Natural killer cell (primary cell): ENCODE measurements around the gene G2E3. TPM values are rescaled to one million over a fixed set of nuclear protein-coding genes. Genes with fewer than 3 reads are reported as not detected.
A peak's percentile ranks its signal among the peaks of the same experiment; 100 is the strongest.

Source experiments
- ATAC-seq, 3 donors: fragments of 150-1000 bp in 2 of 3; fragments of 200-7000 bp in 1 of 3; cut with Tn5 transposase; 1 replicate in 1 of 3; 2 replicates in 2 of 3; pipeline ENCODE4 v1.10.0; 2021; ENCODE audit warnings: mild to moderate bottlenecking in 2 of 3, moderate library complexity in 2 of 3
- DNase-seq, 2 donors: peaks; one replicate each; pipeline versions ENCODE4 v3.0.0 to v3.0.0-alpha.2; 2013 to 2021; ENCODE audit warnings: mixed read lengths in 1 of 2
- H3K27ac ChIP-seq: one replicate; pipeline ENCODE4 v1.5.1; 2013; ENCODE audit warnings: mild to moderate bottlenecking, low read length
- H3K27me3 ChIP-seq: one replicate; pipeline ENCODE4 v1.6.1; 2013; ENCODE audit warnings: low read length; ENCODE audit not compliant: control insufficient read depth, insufficient read depth
- H3K36me3 ChIP-seq: one replicate; pipeline ENCODE4 v1.6.1; 2013; ENCODE audit warnings: low read length; ENCODE audit not compliant: control insufficient read depth, insufficient read depth
- H3K4me1 ChIP-seq: one replicate; pipeline ENCODE4 v1.6.1; 2013; ENCODE audit warnings: low read length; ENCODE audit not compliant: control insufficient read depth, insufficient read depth
- H3K4me3 ChIP-seq: one replicate; pipeline ENCODE4 v1.5.1; 2013; ENCODE audit warnings: low read length
- H3K9me3 ChIP-seq: one replicate; pipeline ENCODE4 v1.6.1; 2013; ENCODE audit warnings: low read length; ENCODE audit not compliant: control insufficient read depth, insufficient read depth
- H3K27ac Mint-ChIP-seq, 2 donors: one replicate each; pipeline ENCODE4 v1.8.0; 2022; ENCODE audit warnings: mild to moderate bottlenecking in 2 of 2, mixed read lengths in 2 of 2, moderate library complexity in 1 of 2
- H3K27me3 Mint-ChIP-seq, 2 donors: one replicate each; pipeline ENCODE4 v1.8.0; 2022; ENCODE audit warnings: low read depth in 2 of 2, mixed read lengths in 2 of 2
- H3K36me3 Mint-ChIP-seq: one replicate; pipeline ENCODE4 v1.8.0; 2022; ENCODE audit warnings: mixed read lengths
- H3K4me1 Mint-ChIP-seq, 2 donors: one replicate each; pipeline ENCODE4 v1.8.0; 2022; ENCODE audit warnings: mixed read lengths in 2 of 2
- H3K4me3 Mint-ChIP-seq: one replicate; pipeline ENCODE4 v1.8.0; 2022; ENCODE audit warnings: mild to moderate bottlenecking, moderate library complexity, mixed read lengths
- H3K9me3 Mint-ChIP-seq, 2 donors: one replicate each; pipeline ENCODE4 v1.8.0; 2022; ENCODE audit warnings: mixed read lengths in 2 of 2
- CTCF ChIP-seq: fragments of 200-600 bp; IDR thresholded peaks from one replicate; pipeline ENCODE4 v1.8.0; 2022; ENCODE audit warnings: antibody characterized with exemption
- WGBS: methylation state at CpG from one replicate; pipeline ENCODE4 v1.1.7; 2013; ENCODE audit warnings: missing lambda C conversion rate; ENCODE audit not compliant: insufficient coverage; 5-methylcytosine and 5-hydroxymethylcytosine counted together
- intact Hi-C: fragments of 100-400 bp; cut with micrococcal nuclease; formaldehyde crosslinking; loops from one replicate; pipeline ENCODE4 v1.14.2; 2022
- total RNA-seq, 4 donors: library from RNA; stranded (reverse); fragments of 120-200 nt in 1 of 4; gene quantifications; one replicate each; pipeline versions ENCODE4 v1.2.3 to v1.2.4, GENCODE V29; 2013 to 2022

Gene G2E3
- total RNA-seq, 3 donors from 2014 or later (not counting 1 experiment from before 2014, with no cell fraction given), result 28.7 to 47.1 (median 33.4) TPM

GRCh38 chr14:30559638-30560091, 707 bp downstream of the G2E3 start:
- intact Hi-C loops, result loop anchor here (1.0 kb wide), 1 partner anchor 63 kb away; the partner anchor contains the start of gene SCFD1
- no peaks in the 10 kb centered on the region for H3K36me3 Mint-ChIP-seq
- H3K36me3 ChIP-seq, result no peaks in the 10 kb centered on the region
- TF ChIP-seq CTCF, result no peak
- peaks cover 15% of the 10 kb centered on the region for H3K4me1 ChIP-seq
- H3K4me1 Mint-ChIP-seq, result peaks cover 39 to 43% of the 10 kb centered on the region in 2 donors
- peak overlapping the region; percentile 98 for H3K4me3 Mint-ChIP-seq
- no peaks in the 10 kb centered on the region for H3K9me3 ChIP-seq
- H3K27ac ChIP-seq, result peak overlapping the region; percentile 86
- ATAC-seq, result peak; percentile 7 to 14 (median 7)
- H3K27me3 ChIP-seq, result no peaks in the 10 kb centered on the region
- H3K4me3 ChIP-seq, result peak overlapping the region; percentile 96
- peaks cover 0 to 3% of the 10 kb centered on the region in 2 donors for H3K27me3 Mint-ChIP-seq
- WGBS, result 0% methylated on average over 16 of the region's 16 CpGs
- H3K9me3 Mint-ChIP-seq, result no peaks in the 10 kb centered on the region
- DNase-seq, result peak in 1 of 2 donors; percentile 45
- peak overlapping the region; percentile 92 to 96 for H3K27ac Mint-ChIP-seq

- no CpG with 5 or more reads among the region's 1 CpG for WGBS
- DNase-seq (no peak), ATAC-seq (no peak)
- peaks cover 48 to 50% of the 10 kb centered on the region in 2 donors for H3K4me1 Mint-ChIP-seq
- Histone ChIP-seq H3K9me3 (no peaks in the 10 kb centered on the region), H3K27me3 (no peaks in the 10 kb centered on the region), H3K36me3 (no peaks in the 10 kb centered on the region), H3K4me1 (peaks cover 15% of the 10 kb centered on the region), H3K4me3 (no peak overlapping the region), H3K27ac (no peak overlapping the region)
- peak overlapping the region in 1 of 2 donors; percentile 55 for H3K27ac Mint-ChIP-seq
- intact Hi-C loops, result no loop called here
- peak overlapping the region; percentile 68 for H3K4me3 Mint-ChIP-seq
- peaks cover 0 to 3% of the 10 kb centered on the region in 2 donors for H3K27me3 Mint-ChIP-seq
- H3K36me3 Mint-ChIP-seq, result no peaks in the 10 kb centered on the region
- no peaks in the 10 kb centered on the region for H3K9me3 Mint-ChIP-seq
- no peak for TF ChIP-seq CTCF
Observed at GRCh38 chr14:30560581-30560980, 1.6 kb downstream of the G2E3 start.

GRCh38 chr14:30564235-30564867, 5.4 kb downstream of the G2E3 start:
- H3K27me3 ChIP-seq, result no peaks in the 10 kb centered on the region
- H3K4me1 Mint-ChIP-seq, result peaks cover 73 to 78% of the 10 kb centered on the region in 2 donors
- WGBS, result 100% methylated on average over 1 of the region's 2 CpGs
- H3K36me3 ChIP-seq, result no peaks in the 10 kb centered on the region
- TF ChIP-seq CTCF, result no peak
- intact Hi-C loops, result no loop called here
- H3K27ac ChIP-seq, result no peak overlapping the region
- H3K4me3 ChIP-seq, result no peak overlapping the region
- H3K4me3 Mint-ChIP-seq, result no peak overlapping the region
- no peak for DNase-seq
- H3K9me3 ChIP-seq, result no peaks in the 10 kb centered on the region
- peak overlapping the region in 1 of 2 donors; percentile 15 for H3K27ac Mint-ChIP-seq
- no peaks in the 10 kb centered on the region for H3K27me3 Mint-ChIP-seq
- H3K4me1 ChIP-seq, result peaks cover 7% of the 10 kb centered on the region
- no peak for ATAC-seq
- no peaks in the 10 kb centered on the region for H3K36me3 Mint-ChIP-seq
- H3K9me3 Mint-ChIP-seq, result no peaks in the 10 kb centered on the region

GRCh38 chr14:30564868-30565248, 5.9 kb downstream of the G2E3 start:
- H3K9me3 Mint-ChIP-seq, result no peaks in the 10 kb centered on the region
- no peak overlapping the region for H3K4me3 Mint-ChIP-seq
- TF ChIP-seq CTCF, result no peak
- DNase-seq (no peak), ATAC-seq (no peak)
- Histone ChIP-seq H3K36me3 (no peaks in the 10 kb centered on the region), H3K27me3 (no peaks in the 10 kb centered on the region), H3K9me3 (no peaks in the 10 kb centered on the region), H3K4me1 (peaks cover 5% of the 10 kb centered on the region), H3K4me3 (no peak overlapping the region), H3K27ac (no peak overlapping the region)
- H3K4me1 Mint-ChIP-seq, result peaks cover 74 to 78% of the 10 kb centered on the region in 2 donors
- H3K27ac Mint-ChIP-seq, result peak overlapping the region; percentile 15 to 16
- intact Hi-C loops, result no loop called here
- no peaks in the 10 kb centered on the region for H3K36me3 Mint-ChIP-seq
- H3K27me3 Mint-ChIP-seq, result no peaks in the 10 kb centered on the region
